SJCRH30 (cell line): ENCODE data around the gene CEBPE. TPM values are rescaled to one million over a fixed set of nuclear protein-coding genes. Genes with fewer than 3 reads are reported as not detected.

Experiments
- DNase-seq, 2 experiments: peaks; one replicate each; pipeline ENCODE4 v3.0.0-alpha.2; 2015 to 2020
- H3K27ac ChIP-seq: fragments of 250-450 bp; sonication (Bioruptor Pico); 2 replicates; pipeline ENCODE4 v1.5.1; 2020; ENCODE audit warnings: mild to moderate bottlenecking, moderate library complexity
- H3K27me3 ChIP-seq: fragments of 250-450 bp; sonication (Bioruptor Pico); 2 replicates; pipeline ENCODE4 v1.5.1; 2020; ENCODE audit warnings: mild to moderate bottlenecking, moderate library complexity
- H3K36me3 ChIP-seq: fragments of 250-450 bp; sonication (Bioruptor Pico); 2 replicates; pipeline ENCODE4 v1.5.1; 2020; ENCODE audit warnings: mild to moderate bottlenecking, moderate library complexity
- H3K4me1 ChIP-seq: fragments of 250-450 bp; sonication (Bioruptor Pico); 2 replicates; pipeline ENCODE4 v1.5.1; 2020; ENCODE audit warnings: mild to moderate bottlenecking, moderate library complexity
- H3K4me3 ChIP-seq: fragments of 250-450 bp; sonication (Bioruptor Pico); 2 replicates; pipeline ENCODE4 v1.5.1; 2020; ENCODE audit warnings: mild to moderate bottlenecking, moderate library complexity
- H3K9me3 ChIP-seq: fragments of 250-450 bp; sonication (Bioruptor Pico); replicated peaks from 2 replicates; pipeline ENCODE4 v1.5.1; 2020; ENCODE audit warnings: mild to moderate bottlenecking, moderate library complexity
- total RNA-seq: library from RNA; depleted of rRNA; stranded (reverse); fragments of >200 nt; shearing (Covaris generic); gene quantifications from 2 replicates; pipeline ENCODE4 v1.2.3, GENCODE V29; 2014

CEBPE gene
- total RNA-seq, 1 experiment from 2014 or later: not detected

DNA sequence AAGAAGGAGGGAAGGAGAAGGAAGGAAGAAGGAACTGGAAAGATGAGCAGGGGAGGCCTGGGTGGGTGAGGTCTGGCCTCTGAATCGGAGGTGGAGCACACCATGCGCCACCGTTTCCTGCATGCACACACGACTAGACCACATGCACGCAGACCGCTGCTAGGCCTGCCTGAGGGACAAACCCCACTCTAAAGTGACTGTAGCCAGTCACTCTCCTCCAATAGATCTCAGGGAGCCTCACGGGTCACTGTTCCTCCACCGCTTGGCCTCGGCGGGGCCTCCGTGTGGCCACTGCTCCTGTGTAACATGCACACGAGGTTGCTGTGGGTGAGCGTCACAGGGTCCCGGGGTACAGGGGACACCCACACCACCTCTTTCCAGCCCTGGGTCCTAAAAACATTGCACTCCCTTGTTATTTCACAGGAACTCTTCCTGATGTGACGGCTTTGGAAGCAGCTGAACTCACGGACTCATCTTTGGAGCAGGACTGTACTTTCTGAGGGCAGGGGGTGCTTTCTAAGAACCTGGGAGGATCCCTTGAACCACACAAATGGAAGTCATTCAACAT is 17.6 kb upstream of the CEBPE start:
- peaks cover 5% of the 10 kb centered on the region; the same call in 1 of the 2 replicates for H3K4me1 ChIP-seq
- H3K9me3 ChIP-seq: no peaks in the 10 kb centered on the region
- peaks cover 9% of the 10 kb centered on the region; the same call in 1 of the 2 replicates for H3K27me3 ChIP-seq
- H3K36me3 ChIP-seq: no peaks in the 10 kb centered on the region
- no peak overlapping the region for H3K27ac ChIP-seq
- no peak overlapping the region for H3K4me3 ChIP-seq
- DNase-seq: no peak

DNA sequence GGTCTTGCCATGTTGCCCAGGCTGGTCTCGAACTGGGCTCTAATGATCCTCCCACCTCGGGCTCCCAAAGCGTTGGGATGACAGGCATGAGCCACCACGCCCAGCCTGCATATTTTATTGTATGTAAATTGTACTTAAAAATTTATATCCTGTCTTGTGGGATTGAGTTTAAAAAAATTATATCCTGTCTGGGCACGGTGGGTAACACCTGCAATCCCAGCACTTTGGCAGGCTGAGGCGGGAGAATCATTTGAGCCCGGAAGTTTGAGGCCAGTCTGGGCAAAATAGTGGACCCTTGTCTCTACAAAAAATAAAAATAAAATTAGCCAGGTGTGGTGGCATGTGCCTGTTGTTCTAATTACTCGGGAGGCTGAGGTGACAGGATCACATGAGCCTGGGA is 13.9 kb upstream of the CEBPE start:
- H3K4me3 ChIP-seq: no peak overlapping the region
- no peaks in the 10 kb centered on the region for H3K4me1 ChIP-seq
- H3K27ac ChIP-seq: no peak overlapping the region
- no peaks in the 10 kb centered on the region for H3K36me3 ChIP-seq
- H3K9me3 ChIP-seq: no peaks in the 10 kb centered on the region
- H3K27me3 ChIP-seq: peaks cover 18% of the 10 kb centered on the region
- DNase-seq: no peak

DNA sequence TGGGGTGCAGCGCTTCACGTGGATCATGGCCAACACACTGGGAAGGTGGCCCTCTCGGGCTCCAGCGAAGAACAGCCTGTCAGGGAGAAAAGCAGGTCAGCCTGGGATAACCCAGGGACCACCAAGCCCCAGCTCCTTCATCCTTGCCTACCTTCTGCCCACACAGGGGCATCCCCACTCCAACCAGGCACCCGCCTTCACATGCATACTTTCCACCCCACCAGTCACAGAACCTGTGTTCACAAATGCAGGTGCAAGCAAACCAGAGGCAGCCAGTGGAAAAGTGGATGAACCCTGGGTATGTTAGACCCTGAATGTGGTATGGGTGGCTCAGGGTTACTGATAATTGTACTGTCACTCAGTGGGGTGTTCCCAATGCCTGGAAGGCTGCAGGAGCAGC is 12.4 kb upstream of the CEBPE start:
- H3K27me3 ChIP-seq: peaks cover 28% of the 10 kb centered on the region
- H3K9me3 ChIP-seq: no peaks in the 10 kb centered on the region
- no peaks in the 10 kb centered on the region for H3K4me1 ChIP-seq
- no peak for DNase-seq
- H3K36me3 ChIP-seq: no peaks in the 10 kb centered on the region
- H3K4me3 ChIP-seq: no peak overlapping the region
- H3K27ac ChIP-seq: no peak overlapping the region

DNA sequence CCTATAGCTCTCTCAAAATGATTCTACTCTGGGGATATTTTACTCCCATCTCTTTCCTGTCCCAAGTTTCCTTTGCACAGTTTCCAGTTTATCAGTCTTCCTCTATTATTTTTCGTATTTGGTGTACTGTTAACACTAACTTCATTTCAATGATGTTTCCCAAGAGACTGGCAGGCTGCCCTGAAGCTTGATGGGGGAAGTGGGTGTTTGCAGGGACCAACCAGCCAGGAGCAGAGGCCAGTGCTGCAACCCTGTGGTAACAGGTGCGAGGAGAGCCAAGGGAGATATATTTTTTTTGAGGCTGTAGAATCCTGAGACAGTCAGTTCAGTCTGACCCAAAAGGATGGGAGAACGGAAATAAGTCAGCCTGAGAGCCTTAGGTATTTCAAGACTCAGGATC is 11.8 kb upstream of the CEBPE start:
- Histone ChIP-seq H3K36me3 (no peaks in the 10 kb centered on the region), H3K4me3 (no peak overlapping the region), H3K4me1 (no peaks in the 10 kb centered on the region), H3K9me3 (no peaks in the 10 kb centered on the region), H3K27ac (no peak overlapping the region), H3K27me3 (peaks cover 21% of the 10 kb centered on the region)
- DNase-seq: no peak

DNA sequence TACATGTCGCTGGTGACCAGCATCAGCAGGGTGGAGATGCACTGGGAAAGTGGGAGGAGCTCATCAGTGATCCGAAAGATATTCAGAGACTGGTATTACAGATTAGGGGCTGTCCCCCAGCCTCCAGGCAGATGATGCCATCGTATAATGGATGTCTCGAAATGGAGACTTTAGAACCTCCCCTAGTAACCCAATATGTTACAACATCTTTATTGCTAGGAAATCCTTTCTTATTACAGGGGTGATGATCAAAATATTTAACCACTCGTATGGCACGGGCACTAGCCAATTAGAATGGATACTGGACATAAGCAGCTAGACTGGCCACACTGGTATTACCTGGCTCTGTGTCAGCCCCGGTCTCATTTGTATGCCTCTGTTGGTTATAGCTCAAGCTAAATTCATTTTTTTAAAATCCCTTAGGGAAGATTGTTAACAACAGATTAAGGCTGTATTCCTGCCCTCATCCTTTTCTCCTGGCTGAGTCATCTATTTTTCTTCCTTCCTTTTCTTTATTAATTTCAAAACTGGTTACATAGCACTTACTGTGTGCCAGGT is 10.8 kb upstream of the CEBPE start:
- no peak overlapping the region for H3K27ac ChIP-seq
- no peaks in the 10 kb centered on the region for H3K36me3 ChIP-seq
- no peaks in the 10 kb centered on the region for H3K9me3 ChIP-seq
- no peaks in the 10 kb centered on the region for H3K4me1 ChIP-seq
- H3K4me3 ChIP-seq: no peak overlapping the region
- DNase-seq: no peak
- peaks cover 21% of the 10 kb centered on the region for H3K27me3 ChIP-seq

DNA sequence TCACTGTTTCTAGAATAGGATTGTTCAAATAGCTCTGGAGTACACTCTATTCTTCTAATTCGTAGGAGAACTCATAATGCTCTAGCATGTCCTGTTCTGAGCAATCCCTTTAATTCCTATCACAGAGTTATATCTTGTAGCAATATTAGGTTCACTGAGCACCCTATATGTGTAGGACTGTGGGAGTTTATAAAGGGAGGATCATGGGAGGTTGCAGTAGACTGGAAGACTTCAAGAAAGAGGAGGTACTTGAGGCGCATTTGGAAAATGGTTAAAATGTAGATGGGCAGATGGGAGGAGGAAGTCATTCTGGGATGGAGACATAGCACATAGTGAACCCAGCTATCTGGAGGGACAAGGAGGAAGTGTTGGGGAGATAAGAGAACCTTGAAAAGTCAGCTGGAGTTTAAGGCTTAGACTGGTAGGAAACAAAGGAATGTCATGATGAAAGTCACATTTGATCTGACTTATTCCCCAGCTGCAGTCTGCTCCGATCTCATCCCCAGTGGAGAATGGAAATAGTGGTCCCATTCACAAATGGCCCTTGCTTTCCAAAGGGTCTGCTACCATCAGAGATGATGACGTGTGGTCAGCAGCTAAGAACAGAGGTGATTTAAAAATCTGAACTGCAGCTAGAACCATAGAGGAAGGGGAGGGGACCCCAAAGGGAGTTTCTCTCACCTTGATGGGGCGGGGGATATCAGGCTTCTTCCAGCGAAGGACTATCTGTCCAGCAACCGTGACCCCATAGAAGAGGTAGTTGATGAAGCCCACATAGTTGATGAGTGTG is 10.1 kb upstream of the CEBPE start:
- Histone ChIP-seq H3K27me3 (peaks cover 21% of the 10 kb centered on the region), H3K27ac (no peak overlapping the region), H3K4me3 (no peak overlapping the region), H3K36me3 (no peaks in the 10 kb centered on the region), H3K4me1 (no peaks in the 10 kb centered on the region), H3K9me3 (no peaks in the 10 kb centered on the region)
- DNase-seq: no peak

DNA sequence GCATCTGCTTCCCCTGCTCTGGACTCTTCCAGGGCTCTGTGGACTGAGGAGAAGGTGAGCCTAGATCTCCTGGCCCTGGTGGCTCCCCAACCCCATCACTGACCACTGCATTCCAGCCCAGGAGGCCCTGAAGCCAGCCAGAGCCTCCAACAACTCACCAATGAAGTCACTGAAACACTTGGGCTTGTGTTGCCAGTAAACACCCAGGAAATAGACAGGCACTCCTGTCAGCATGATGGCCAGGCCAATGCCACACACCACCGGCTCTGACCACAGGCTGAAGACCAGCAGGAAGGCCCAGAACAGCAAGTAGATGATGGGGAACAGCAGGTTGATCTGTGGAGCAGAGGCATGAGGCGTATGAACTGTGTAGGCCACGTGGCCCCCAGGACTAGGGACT is 8.8 kb upstream of the CEBPE start:
- Histone ChIP-seq H3K4me1 (peaks cover 5% of the 10 kb centered on the region; the same call in 1 of the 2 replicates), H3K4me3 (no peak overlapping the region), H3K36me3 (no peaks in the 10 kb centered on the region), H3K27me3 (peaks cover 21% of the 10 kb centered on the region), H3K27ac (no peak overlapping the region), H3K9me3 (no peaks in the 10 kb centered on the region)
- DNase-seq: no peak

DNA sequence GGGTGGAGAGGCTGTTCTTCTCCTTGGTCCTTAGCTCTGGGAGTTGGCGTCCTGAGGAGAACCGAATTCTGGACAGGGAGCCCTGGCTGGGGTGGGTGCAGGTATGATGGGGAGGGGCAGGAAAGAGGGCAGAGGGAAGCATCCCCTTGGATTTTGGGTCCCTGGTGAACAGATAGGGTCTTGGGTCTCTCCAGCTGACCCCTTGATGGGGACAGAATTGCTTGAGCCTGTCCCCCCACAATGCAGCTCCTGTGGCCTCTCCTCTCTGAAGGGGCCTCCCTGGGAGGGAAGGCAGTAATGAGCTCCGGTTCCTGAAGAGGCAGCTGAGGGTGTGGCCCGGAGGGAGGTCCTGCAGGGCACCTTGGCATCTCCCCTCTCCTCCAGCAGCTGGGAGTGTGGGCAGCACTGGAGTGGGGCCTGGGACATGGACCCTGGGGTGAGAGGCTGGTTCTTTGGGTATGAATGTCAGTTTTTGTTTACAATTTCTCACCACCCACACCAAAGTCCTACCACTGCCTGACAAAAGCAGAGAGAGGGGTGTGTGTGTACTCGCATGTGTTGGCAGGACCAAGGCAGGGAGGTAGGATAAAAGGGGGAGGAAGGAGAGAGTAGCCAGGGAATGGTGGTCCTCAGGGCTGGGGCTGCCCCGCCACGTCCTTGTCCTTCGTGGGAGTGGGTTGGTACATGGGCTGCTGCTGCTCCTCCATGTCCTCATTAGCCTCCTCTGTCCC is 7.7 kb upstream of the CEBPE start:
- Histone ChIP-seq H3K4me3 (no peak overlapping the region), H3K4me1 (peaks cover 6% of the 10 kb centered on the region; the same call in 1 of the 2 replicates), H3K9me3 (no peaks in the 10 kb centered on the region), H3K27ac (no peak overlapping the region), H3K36me3 (no peaks in the 10 kb centered on the region), H3K27me3 (peaks cover 21% of the 10 kb centered on the region)
- DNase-seq: no peak

DNA sequence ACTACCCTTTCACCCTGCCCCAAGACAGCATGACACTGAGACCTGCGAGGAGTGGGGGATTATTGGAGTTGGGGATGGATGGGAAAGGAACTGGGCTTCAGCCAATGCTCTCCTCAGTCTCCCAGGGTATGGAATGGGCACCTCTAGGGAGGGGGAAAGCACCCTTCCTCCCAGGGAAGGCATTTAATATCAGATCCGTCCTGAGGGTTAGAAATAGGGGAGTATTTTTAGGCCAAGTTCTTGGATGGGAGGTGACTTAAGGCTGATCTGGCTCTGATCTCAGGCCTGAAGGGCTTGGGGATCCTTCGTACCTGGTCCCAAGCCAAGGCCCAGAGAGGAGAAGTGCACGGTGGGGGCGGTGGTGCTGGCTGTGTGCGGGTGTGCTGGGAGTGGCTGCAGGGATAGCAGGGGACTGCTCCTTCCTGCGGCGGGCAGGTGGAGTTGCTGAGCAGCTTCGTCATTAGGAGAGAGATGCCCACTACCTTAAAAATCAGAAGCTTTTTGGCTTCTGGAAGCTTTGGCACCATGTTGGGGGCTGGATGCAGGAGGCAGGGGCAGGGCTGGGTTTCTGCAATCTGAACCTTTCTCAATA is 7.0 kb upstream of the CEBPE start:
- peaks cover 6% of the 10 kb centered on the region; the same call in 1 of the 2 replicates for H3K4me1 ChIP-seq
- H3K27me3 ChIP-seq: peaks cover 21% of the 10 kb centered on the region
- no peak overlapping the region for H3K4me3 ChIP-seq
- H3K36me3 ChIP-seq: no peaks in the 10 kb centered on the region
- DNase-seq: no peak
- H3K9me3 ChIP-seq: no peaks in the 10 kb centered on the region
- no peak overlapping the region for H3K27ac ChIP-seq

DNA sequence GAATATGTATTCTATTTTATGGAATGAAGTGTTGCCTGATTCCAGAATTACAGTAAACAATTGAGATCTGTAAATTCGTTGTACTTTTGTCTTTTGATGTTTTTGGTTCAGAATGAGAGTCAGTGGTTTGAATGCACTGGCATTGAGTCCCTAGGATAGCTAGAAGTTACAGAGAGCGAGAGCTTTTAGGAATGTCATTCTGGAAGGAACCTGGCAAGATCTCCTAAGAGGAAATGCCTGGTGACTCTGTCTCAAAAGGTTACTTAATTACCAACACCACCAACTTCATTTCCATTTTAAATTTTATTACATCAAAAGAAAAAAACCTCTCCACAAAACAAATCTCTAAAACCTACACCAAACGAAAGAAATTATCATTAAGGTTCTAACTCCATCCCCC is 6.0 kb upstream of the CEBPE start:
- peaks cover 6% of the 10 kb centered on the region; the same call in 1 of the 2 replicates for H3K4me1 ChIP-seq
- no peak for DNase-seq
- H3K27me3 ChIP-seq: peaks cover 19% of the 10 kb centered on the region
- H3K9me3 ChIP-seq: no peaks in the 10 kb centered on the region
- H3K4me3 ChIP-seq: no peak overlapping the region
- H3K36me3 ChIP-seq: no peaks in the 10 kb centered on the region
- no peak overlapping the region for H3K27ac ChIP-seq

DNA sequence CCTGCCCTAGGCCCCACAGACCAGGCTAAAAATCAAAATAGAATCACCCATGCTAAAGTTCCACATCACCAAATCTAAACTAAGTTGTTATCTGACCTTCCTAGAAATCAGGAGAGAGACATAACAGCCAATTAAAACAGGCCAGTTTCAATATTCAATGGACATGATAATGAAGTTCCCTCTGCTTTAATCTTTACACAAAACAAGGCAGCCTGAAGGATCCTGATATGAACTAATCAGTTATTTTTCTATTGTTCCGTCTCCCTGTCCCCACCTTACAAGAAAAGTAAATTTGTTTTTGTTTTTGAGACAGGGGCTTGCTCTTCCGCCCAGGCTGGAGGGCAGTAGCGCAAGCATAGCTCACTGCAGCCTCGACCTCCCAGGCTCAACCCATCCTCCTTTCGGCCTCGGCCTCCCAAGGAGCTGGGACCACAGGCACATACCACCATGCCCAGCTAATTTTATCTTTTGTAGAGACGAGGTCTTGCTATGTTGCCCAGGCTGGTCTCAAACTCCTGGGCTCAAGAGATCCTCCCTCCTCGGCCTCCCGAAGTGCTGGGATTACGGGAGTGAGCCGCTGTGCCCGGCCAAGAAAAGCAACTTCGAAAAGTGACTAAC is 5.4 kb upstream of the CEBPE start:
- Histone ChIP-seq H3K27ac (no peak overlapping the region), H3K27me3 (peaks cover 17% of the 10 kb centered on the region), H3K4me1 (peaks cover 6% of the 10 kb centered on the region; the same call in 1 of the 2 replicates), H3K36me3 (no peaks in the 10 kb centered on the region), H3K9me3 (no peaks in the 10 kb centered on the region), H3K4me3 (no peak overlapping the region)
- no peak for DNase-seq

GRCh38 chr14:23123419-23123818 is 4.4 kb upstream of the CEBPE start:
- H3K27me3 ChIP-seq: peaks cover 19% of the 10 kb centered on the region
- H3K36me3 ChIP-seq: no peaks in the 10 kb centered on the region
- DNase-seq: peak; percentile 49 to 58
- H3K27ac ChIP-seq: no peak overlapping the region
- no peak overlapping the region for H3K4me3 ChIP-seq
- peaks cover 6% of the 10 kb centered on the region; the same call in 1 of the 2 replicates for H3K4me1 ChIP-seq
- H3K9me3 ChIP-seq: no peaks in the 10 kb centered on the region

DNA sequence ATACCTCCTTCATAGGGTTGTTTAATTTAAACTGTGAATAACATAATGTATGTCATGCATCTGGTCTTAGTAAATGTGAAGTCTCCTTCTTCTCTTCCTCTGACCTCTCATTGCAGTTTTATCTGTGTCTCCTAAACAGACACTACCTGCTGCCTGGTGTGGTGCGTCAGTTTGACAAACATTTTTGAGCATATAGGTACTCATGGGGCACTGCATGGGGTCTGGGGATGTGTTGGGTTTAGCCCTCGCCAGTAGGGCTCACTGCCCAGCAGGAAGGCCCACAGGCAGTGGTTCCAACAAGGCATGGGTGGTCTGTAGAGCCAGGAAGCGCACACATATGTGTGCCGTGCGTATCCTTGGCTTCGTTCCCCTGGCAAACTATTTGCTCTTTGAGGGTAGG is 3.0 kb upstream of the CEBPE start:
- Histone ChIP-seq H3K4me1 (peaks cover 6% of the 10 kb centered on the region; the same call in 1 of the 2 replicates), H3K9me3 (no peaks in the 10 kb centered on the region), H3K36me3 (no peaks in the 10 kb centered on the region), H3K4me3 (no peak overlapping the region), H3K27ac (no peak overlapping the region), H3K27me3 (peaks cover 6% of the 10 kb centered on the region)
- no peak for DNase-seq

GRCh38 chr14:23121361-23121771 is 2.3 kb upstream of the CEBPE start:
- peaks cover 3% of the 10 kb centered on the region; the same call in 1 of the 2 replicates for H3K27me3 ChIP-seq
- DNase-seq: no peak
- H3K4me3 ChIP-seq: no peak overlapping the region
- no peak overlapping the region for H3K27ac ChIP-seq
- no peaks in the 10 kb centered on the region for H3K9me3 ChIP-seq
- peaks cover 6% of the 10 kb centered on the region; the same call in 1 of the 2 replicates for H3K4me1 ChIP-seq
- no peaks in the 10 kb centered on the region for H3K36me3 ChIP-seq
